Right atrium auricular region (tissue), 2 donors: ENCODE results near the gene CCK. TPM values are rescaled to one million over a fixed set of nuclear protein-coding genes. Genes with fewer than 3 reads are reported as not detected.
A peak's percentile ranks its signal among the peaks of the same experiment; 100 is the strongest.

ENCODE experiments used
- DNase-seq: peaks from one replicate; pipeline ENCODE4 v3.0.0-alpha.2; 2019; ENCODE audit warnings: low spot score
- H3K27ac ChIP-seq, 2 donors: fragments of 200-600 bp; sonication (generic); 1 replicate in 1 of 2; 2 replicates in 1 of 2; pipeline ENCODE4 v1.5.1; 2016 to 2019
- H3K27me3 ChIP-seq, 2 donors: fragments of 200-600 bp; sonication (generic); one replicate each; pipeline versions ENCODE4 v1.5.1 to v1.6.0; 2017 to 2019
- H3K36me3 ChIP-seq: fragments of 200-600 bp; sonication (generic); one replicate; pipeline ENCODE4 v1.5.1; 2016
- H3K4me1 ChIP-seq, 2 donors: fragments of 200-600 bp; sonication (generic); one replicate each; pipeline versions ENCODE4 v1.5.1 to v1.6.0; 2017 to 2019
- H3K4me3 ChIP-seq, 2 donors: fragments of 200-600 bp; sonication (generic); 1 replicate in 1 of 2; 2 replicates in 1 of 2; pipeline ENCODE4 v1.5.1; 2017 to 2019; ENCODE audit warnings: mild to moderate bottlenecking in 1 of 2, moderate library complexity in 1 of 2
- H3K9me3 ChIP-seq, 2 donors: fragments of 200-600 bp; sonication (generic); one replicate each; pipeline ENCODE4 v1.5.1; 2019
- total RNA-seq, 2 donors: library from RNA; depleted of rRNA; stranded (reverse); fragments of >200 nt; gene quantifications; one replicate each; pipeline ENCODE4 v1.1.0, GENCODE V29; 2016
- TF ChIP-seq, protein P1 (sequence below), 2 donors: fragments of 200-600 bp; sonication (generic); IDR thresholded peaks; one replicate each; pipeline ENCODE4 v1.5.1; 2019; ENCODE audit warnings: antibody characterized with exemption in 2 of 2

The CCK gene
- total RNA-seq, 2 donors from 2014 or later: not detected

- TF ChIP-seq, protein P1, sequence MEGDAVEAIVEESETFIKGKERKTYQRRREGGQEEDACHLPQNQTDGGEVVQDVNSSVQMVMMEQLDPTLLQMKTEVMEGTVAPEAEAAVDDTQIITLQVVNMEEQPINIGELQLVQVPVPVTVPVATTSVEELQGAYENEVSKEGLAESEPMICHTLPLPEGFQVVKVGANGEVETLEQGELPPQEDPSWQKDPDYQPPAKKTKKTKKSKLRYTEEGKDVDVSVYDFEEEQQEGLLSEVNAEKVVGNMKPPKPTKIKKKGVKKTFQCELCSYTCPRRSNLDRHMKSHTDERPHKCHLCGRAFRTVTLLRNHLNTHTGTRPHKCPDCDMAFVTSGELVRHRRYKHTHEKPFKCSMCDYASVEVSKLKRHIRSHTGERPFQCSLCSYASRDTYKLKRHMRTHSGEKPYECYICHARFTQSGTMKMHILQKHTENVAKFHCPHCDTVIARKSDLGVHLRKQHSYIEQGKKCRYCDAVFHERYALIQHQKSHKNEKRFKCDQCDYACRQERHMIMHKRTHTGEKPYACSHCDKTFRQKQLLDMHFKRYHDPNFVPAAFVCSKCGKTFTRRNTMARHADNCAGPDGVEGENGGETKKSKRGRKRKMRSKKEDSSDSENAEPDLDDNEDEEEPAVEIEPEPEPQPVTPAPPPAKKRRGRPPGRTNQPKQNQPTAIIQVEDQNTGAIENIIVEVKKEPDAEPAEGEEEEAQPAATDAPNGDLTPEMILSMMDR (IDR thresholded peaks at IDR 0.05): no peak
- Histone ChIP-seq H3K27ac (no peak overlapping the region), H3K9me3 (no peaks in the 10 kb centered on the region), H3K4me1 (peaks cover 0 to 15% of the 10 kb centered on the region in 2 donors), H3K36me3 (peaks cover 11% of the 10 kb centered on the region), H3K4me3 (no peak overlapping the region), H3K27me3 (no peaks in the 10 kb centered on the region)
- DNase-seq: no peak
Observed at GRCh38 chr3:42228796-42229195, 37.2 kb downstream of the CCK start.

- Histone ChIP-seq H3K27ac (no peak overlapping the region), H3K4me3 (no peak overlapping the region), H3K4me1 (peaks cover 0 to 15% of the 10 kb centered on the region in 2 donors), H3K36me3 (peaks cover 29% of the 10 kb centered on the region), H3K27me3 (no peaks in the 10 kb centered on the region), H3K9me3 (no peaks in the 10 kb centered on the region)
- DNase-seq: no peak
- TF ChIP-seq, protein P1 (IDR thresholded peaks at IDR 0.05): no peak
Observed at GRCh38 chr3:42226470-42227425, 39.2 kb downstream of the CCK start.

- no peaks in the 10 kb centered on the region for H3K9me3 ChIP-seq
- H3K36me3 ChIP-seq: peaks cover 29% of the 10 kb centered on the region
- DNase-seq: no peak
- H3K4me1 ChIP-seq: peaks cover 0 to 15% of the 10 kb centered on the region in 2 donors
- TF ChIP-seq, protein P1 (IDR thresholded peaks at IDR 0.05): no peak
- H3K27ac ChIP-seq: peak overlapping the region; percentile 18 to 51
- no peak overlapping the region for H3K4me3 ChIP-seq
- H3K27me3 ChIP-seq: no peaks in the 10 kb centered on the region
Observed at GRCh38 chr3:42225486-42226363, 40.3 kb downstream of the CCK start.

- H3K36me3 ChIP-seq: peaks cover 33% of the 10 kb centered on the region
- peaks cover 0 to 11% of the 10 kb centered on the region in 2 donors for H3K4me1 ChIP-seq
- H3K9me3 ChIP-seq: no peaks in the 10 kb centered on the region
- no peak overlapping the region for H3K4me3 ChIP-seq
- TF ChIP-seq, protein P1 (IDR thresholded peaks at IDR 0.05): no peak
- H3K27me3 ChIP-seq: no peaks in the 10 kb centered on the region
- DNase-seq: no peak
- H3K27ac ChIP-seq: peak overlapping the region; percentile 46 to 51
Observed at GRCh38 chr3:42224658-42225421, 41.1 kb downstream of the CCK start.

- DNase-seq: no peak
- peaks cover 33% of the 10 kb centered on the region for H3K36me3 ChIP-seq
Observed at GRCh38 chr3:42224178-42224577, 41.8 kb downstream of the CCK start.

More at GRCh38 chr3:42224178-42224577, 41.8 kb downstream of the CCK start:
- H3K4me3 ChIP-seq: no peak overlapping the region
- H3K9me3 ChIP-seq: no peaks in the 10 kb centered on the region
- peak overlapping the region; percentile 46 to 51 for H3K27ac ChIP-seq
- no peaks in the 10 kb centered on the region for H3K27me3 ChIP-seq
- H3K4me1 ChIP-seq: peaks cover 0 to 7% of the 10 kb centered on the region in 2 donors
- TF ChIP-seq, protein P1 (IDR thresholded peaks at IDR 0.05): no peak
